Suprapubic skin (tissue), 3 donors: ENCODE results near the gene SLC9A9.

Experiments
- CTCF ChIP-seq, 2 donors: fragments of 200-600 bp in 1 of 2; fragments of 450-650 bp in 1 of 2; sonication (generic) in 1 of 2; IDR thresholded peaks; one replicate each; pipeline ENCODE4 v1.5.1; 2016 to 2019; ENCODE audit warnings: antibody characterized with exemption in 2 of 2, mild to moderate bottlenecking in 1 of 2, moderate library complexity in 1 of 2
- EP300 ChIP-seq: sonication (generic); formaldehyde crosslinking; IDR thresholded peaks from one replicate; pipeline ENCODE4 v1.6.1; 2017; ENCODE audit warnings: antibody characterized with exemption
- POLR2A ChIP-seq, 2 donors: fragments of 450-650 bp; IDR thresholded peaks; one replicate each; pipeline ENCODE4 v1.6.1; 2017; ENCODE audit warnings: antibody characterized with exemption in 2 of 2, mild to moderate bottlenecking in 2 of 2, moderate library complexity in 2 of 2

- no peak for TF ChIP-seq CTCF (IDR thresholded peaks at IDR 0.05)
- TF ChIP-seq POLR2A (IDR thresholded peaks at IDR 0.05) = no peak
- no peak for TF ChIP-seq EP300
These were observed 172.2 kb downstream of the SLC9A9 start for GRCh38 chr3:143676021-143676420.
